Suprapubic skin (tissue), 3 donors: ENCODE results near the gene CERS6.

Experiments used
- CTCF ChIP-seq, 2 donors: fragments of 200-600 bp in 1 of 2; fragments of 450-650 bp in 1 of 2; sonication (generic) in 1 of 2; IDR thresholded peaks; one replicate each; pipeline ENCODE4 v1.5.1; 2016 to 2019; ENCODE audit warnings: antibody characterized with exemption in 2 of 2, mild to moderate bottlenecking in 1 of 2, moderate library complexity in 1 of 2
- EP300 ChIP-seq: sonication (generic); formaldehyde crosslinking; IDR thresholded peaks from one replicate; pipeline ENCODE4 v1.6.1; 2017; ENCODE audit warnings: antibody characterized with exemption
- POLR2A ChIP-seq, 2 donors: fragments of 450-650 bp; IDR thresholded peaks; one replicate each; pipeline ENCODE4 v1.6.1; 2017; ENCODE audit warnings: antibody characterized with exemption in 2 of 2, mild to moderate bottlenecking in 2 of 2, moderate library complexity in 2 of 2

DNA sequence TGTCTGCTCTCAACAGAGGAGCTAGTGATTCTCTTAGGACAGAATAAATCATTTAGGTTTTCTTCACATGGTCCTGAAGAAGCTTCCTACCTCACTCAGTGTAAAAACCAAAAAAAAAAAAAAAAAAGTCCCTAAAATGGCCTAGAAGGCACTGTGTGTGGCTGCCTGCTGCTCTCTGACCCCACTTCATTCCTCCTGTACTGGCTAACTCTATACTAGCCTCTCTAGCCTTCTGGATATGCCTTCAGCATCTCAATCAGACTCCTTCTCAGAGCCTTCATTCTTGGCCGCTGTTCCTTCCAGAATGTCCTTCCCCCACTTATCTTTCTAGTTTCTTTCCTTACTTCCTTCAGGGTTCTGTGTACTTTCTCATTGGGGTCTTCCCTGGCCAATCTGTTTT is 82.1 kb downstream of the CERS6 start:
- TF ChIP-seq CTCF (IDR thresholded peaks at IDR 0.05) (no peak), POLR2A (IDR thresholded peaks at IDR 0.05) (no peak), EP300 (no peak)
